K562 (cell line): ENCODE data around the gene CHAF1A. TPM values are rescaled to one million over a fixed set of nuclear protein-coding genes. Genes with fewer than 3 reads are reported as not detected.

ENCODE experiments used
- ARID4B ChIP-seq: sonication (generic); formaldehyde crosslinking; IDR thresholded peaks from 2 replicates; pipeline ENCODE4 v1.8.0; 2022; ENCODE audit warnings: mild to moderate bottlenecking, missing genetic modification reagents
- BCL6 ChIP-seq: fragments of 250-450 bp; sonication (Bioruptor Pico); IDR thresholded peaks from 2 replicates; pipeline ENCODE4 v1.4.0; 2020
- DNMT1 ChIP-seq: fragments of 450-650 bp; IDR thresholded peaks from 2 replicates; pipeline ENCODE4 v1.6.1; 2016; ENCODE audit warnings: antibody characterized with exemption, mild to moderate bottlenecking
- ETV6 ChIP-seq, 3 experiments: fragments of 150-350 bp in 1 of 3; sonication (generic) in 1 of 3; formaldehyde crosslinking in 1 of 3; IDR thresholded peaks; 2 replicates each; pipeline versions ENCODE4 v1.6.1 to v1.8.0; 2014 to 2022; ENCODE audit warnings: borderline replicate concordance in 2 of 3, low read depth in 2 of 3, antibody characterized with exemption in 1 of 3, low read length in 1 of 3, mild to moderate bottlenecking in 1 of 3, missing genetic modification reagents in 1 of 3
- FIP1L1 ChIP-seq: fragments of 200-400 bp; formaldehyde crosslinking; IDR thresholded peaks from 2 replicates; pipeline ENCODE4 v1.6.1; 2018; ENCODE audit warnings: mild to moderate bottlenecking, low read depth, low read length; ENCODE audit not compliant: poor library complexity, severe bottlenecking
- KDM4B ChIP-seq, 2 experiments: fragments of 450-650 bp in 1 of 2; sonication (generic) in 1 of 2; IDR thresholded peaks; 2 replicates each; pipeline ENCODE4 v1.6.1; 2016 to 2017; ENCODE audit warnings: borderline replicate concordance in 2 of 2, antibody characterized with exemption in 1 of 2, low read depth in 1 of 2, mild to moderate bottlenecking in 1 of 2
- POLR2G ChIP-seq: fragments of 200-400 bp; formaldehyde crosslinking; IDR thresholded peaks from 2 replicates; pipeline ENCODE4 v1.6.1; 2017; ENCODE audit warnings: low read depth, mild to moderate bottlenecking, antibody characterized with exemption, low read length, moderate library complexity
- RUNX1 ChIP-seq: sonication (generic); IDR thresholded peaks from 2 replicates; pipeline ENCODE4 v1.6.1; 2016; ENCODE audit warnings: antibody characterized with exemption, low read depth
- SMARCC2 ChIP-seq: fragments of 450-650 bp; IDR thresholded peaks from 2 replicates; pipeline ENCODE4 v1.6.1; 2017; ENCODE audit warnings: antibody characterized with exemption, moderate library complexity, mild to moderate bottlenecking, low read depth
- SRSF7 ChIP-seq: fragments of 200-400 bp; formaldehyde crosslinking; optimal IDR thresholded peaks from 2 replicates; pipeline ENCODE3; 2017; ENCODE audit warnings: mild to moderate bottlenecking, low read depth, low read length
- STAT5B ChIP-seq: fragments of 250-450 bp; sonication (Bioruptor Pico); IDR thresholded peaks from 2 replicates; pipeline ENCODE4 v1.8.0; 2021; ENCODE audit warnings: mild to moderate bottlenecking, inconsistent platforms
- TSHZ1 ChIP-seq: fragments of 250-450 bp; sonication (Bioruptor Pico); IDR thresholded peaks from 2 replicates; pipeline ENCODE4 v1.4.0; 2020; ENCODE audit warnings: mild to moderate bottlenecking, moderate library complexity
- USF2 ChIP-seq: sonication (generic); formaldehyde crosslinking; IDR thresholded peaks from 2 replicates; pipeline ENCODE4 v1.5.0; 2020; ENCODE audit warnings: missing genetic modification reagents
- ZBTB26 ChIP-seq: fragments of 450-650 bp; formaldehyde crosslinking; IDR thresholded peaks from 2 replicates; pipeline ENCODE4 v1.4.0; 2022; ENCODE audit warnings: missing genetic modification characterization
- ZNF507 ChIP-seq: conservative IDR thresholded peaks from 2 replicates; pipeline ENCODE4 v1.6.1; 2017; ENCODE audit warnings: missing genetic modification characterization, missing compliant biosample characterization
- ZNF785 ChIP-seq: fragments of 250-450 bp; sonication (Bioruptor Pico); IDR thresholded peaks from 2 replicates; pipeline ENCODE4 v1.4.0; 2020; ENCODE audit warnings: mild to moderate bottlenecking
- ZSCAN32 ChIP-seq: fragments of 450-650 bp; formaldehyde crosslinking; IDR thresholded peaks from 2 replicates; pipeline ENCODE4 v1.4.0; 2020; ENCODE audit warnings: mild to moderate bottlenecking, moderate library complexity
- polyA plus RNA-seq, 8 experiments: library from polyadenylated mRNA; depleted of rRNA in 4 of 8; stranded (reverse) in 5 of 8; unstranded in 3 of 8; fragments of >200 nt; fragmentation: Nextera tagmentation in 2 of 8; fragmentation: Illumina TruSeq in 1 of 8; extraction: Ambion mirVana in 2 of 8; extraction: Trizol in 1 of 8; gene quantifications; 2 replicates each; pipeline versions ENCODE4 v1.2.1 to v1.2.3, GENCODE V29; 2011 to 2014; ENCODE audit warnings: inconsistent platforms in 1 of 8, missing spikeins in 1 of 8
- total RNA-seq, 7 experiments: library from RNA; depleted of rRNA in 6 of 7; stranded (reverse); fragments of >200 nt in 6 of 7; fragmentation: Illumina TruSeq in 2 of 7; extraction: Trizol in 2 of 7; gene quantifications; 2 replicates each; pipeline versions ENCODE4 v1.2.1 to v1.2.3, GENCODE V29; 2011 to 2021; ENCODE audit warnings: low replicate concordance in 1 of 7

The CHAF1A gene
- total and polyA plus RNA-seq, 9 of the 15 experiments (the other 6 are each of a cell fraction or from before 2014, with no cell fraction given), result 1.6 to 86.9 (median 45.2) TPM

- TF ChIP-seq ARID4B (CRISPR knock-in tag) (no peak), ETV6 (IDR thresholded peaks at IDR 0.05; ENCODE audit: borderline replicate concordance in 1 of 2, low read depth in 2 of 2, low read length in 1 of 2) (no peak), ETV6 (CRISPR knock-in tag; IDR thresholded peaks at IDR 0.05; ENCODE audit: borderline replicate concordance) (no peak), SMARCC2 (peak; percentile 86), BCL6 (CRISPR knock-in tag) (no peak), SRSF7 (no peak), ZBTB26 (CRISPR knock-in tag) (no peak), STAT5B (no peak), TSHZ1 (no peak), DNMT1 (no peak), USF2 (no peak), FIP1L1 (no peak), ZNF507 (tag) (no peak), ZSCAN32 (CRISPR knock-in tag) (no peak), ZNF785 (CRISPR knock-in tag) (no peak), RUNX1 (no peak), POLR2G (no peak), KDM4B (IDR thresholded peaks at IDR 0.05; ENCODE audit: borderline replicate concordance in 2 of 2, low read depth in 1 of 2) (no peak)
Measured at GRCh38 chr19:4375164-4376027, 27.0 kb upstream of the CHAF1A start (continued).
